HS-5 (cell line): ENCODE results near the gene CD1E.
"Not testable (repeated sequence)": the region's sequence is repeated elsewhere in the genome, so short reads cannot be mapped to it uniquely, and the experiment has no call there.

ENCODE experiments used
- DNase-seq: peaks from one replicate; pipeline ENCODE4 v3.0.0-alpha.2; 2012; ENCODE audit warnings: low read depth

Gene CD1E

DNA sequence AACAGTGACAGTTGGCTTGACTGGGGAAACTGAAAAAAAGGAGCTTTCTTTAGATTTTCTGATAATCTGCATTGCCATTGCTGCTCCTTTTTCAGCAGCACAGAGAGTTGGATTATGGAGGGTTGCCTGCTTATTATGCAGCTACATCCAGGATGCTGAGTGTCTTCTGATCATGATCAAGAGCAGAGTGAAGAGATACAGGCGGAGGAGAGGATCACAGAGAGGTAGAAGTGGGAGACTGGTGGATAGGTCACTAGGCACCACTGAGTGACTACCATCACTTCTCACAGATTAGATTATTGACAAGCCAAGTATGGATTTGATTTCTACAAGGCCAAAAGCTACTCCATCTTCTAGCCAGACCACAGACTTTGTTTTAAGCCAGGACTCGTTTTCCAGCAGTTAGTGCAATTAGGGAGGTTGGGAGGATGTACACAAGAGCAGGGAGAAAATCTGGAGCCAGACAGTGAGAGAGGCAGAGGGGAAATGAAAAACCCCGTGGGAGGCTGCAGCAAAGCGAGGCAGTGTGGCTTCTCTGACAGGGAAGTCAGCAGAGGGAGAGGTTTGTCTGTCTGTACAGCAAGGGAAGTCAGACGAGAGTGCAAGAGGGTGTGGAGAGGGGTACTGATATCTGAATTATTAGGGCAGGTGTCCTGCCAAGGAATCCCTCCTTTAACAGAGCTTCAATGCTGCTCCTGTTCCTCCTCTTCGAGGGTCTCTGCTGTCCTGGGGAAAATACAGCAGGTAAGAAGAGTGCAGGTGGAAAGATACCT is at the start of gene CD1E:
Gene CD1E, plus strand, starts transcription at position 592 of the 773 bp plus-strand sequence. Its CDS starts 95 bp downstream, at position 687.
- DNase-seq: no peak

DNA sequence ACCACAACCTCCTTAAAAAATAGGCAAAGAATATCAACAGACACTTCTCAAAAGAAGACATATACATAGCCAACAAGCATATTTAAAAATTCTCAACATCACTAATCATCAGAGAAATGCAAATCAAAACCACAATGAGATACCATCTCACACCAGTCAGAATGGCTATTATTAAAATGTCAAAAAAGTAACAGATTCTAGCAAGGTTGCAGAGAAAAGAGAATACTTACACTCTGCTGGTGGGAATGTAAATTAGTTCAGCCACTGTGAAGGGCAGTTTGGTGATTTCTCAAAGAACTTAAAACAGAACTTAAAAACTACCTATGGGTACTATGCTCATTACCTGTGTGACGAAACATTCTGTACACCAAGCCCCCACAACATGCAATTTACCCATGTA is 43.1 kb upstream of the CD1E start:
- no peak for DNase-seq

DNA sequence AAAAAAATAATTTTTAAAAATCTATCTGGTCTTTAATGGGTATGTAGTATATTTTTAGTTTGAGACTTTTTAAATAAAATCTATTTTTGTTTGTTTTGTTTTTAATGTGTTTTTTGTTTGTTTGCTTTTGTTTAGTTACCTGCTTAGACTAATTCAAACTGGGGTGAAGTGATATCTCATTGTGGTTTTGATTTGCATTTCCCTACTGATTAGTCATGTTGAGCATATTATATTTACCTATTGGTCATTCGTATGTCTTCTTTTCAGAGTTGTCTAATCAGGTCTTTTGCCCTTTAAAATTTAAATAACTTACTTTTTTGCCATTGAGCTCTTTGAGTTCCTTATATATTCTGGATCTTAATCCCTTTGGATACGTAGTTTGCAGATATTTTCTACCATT is 42.6 kb upstream of the CD1E start:
- DNase-seq: no peak

DNA sequence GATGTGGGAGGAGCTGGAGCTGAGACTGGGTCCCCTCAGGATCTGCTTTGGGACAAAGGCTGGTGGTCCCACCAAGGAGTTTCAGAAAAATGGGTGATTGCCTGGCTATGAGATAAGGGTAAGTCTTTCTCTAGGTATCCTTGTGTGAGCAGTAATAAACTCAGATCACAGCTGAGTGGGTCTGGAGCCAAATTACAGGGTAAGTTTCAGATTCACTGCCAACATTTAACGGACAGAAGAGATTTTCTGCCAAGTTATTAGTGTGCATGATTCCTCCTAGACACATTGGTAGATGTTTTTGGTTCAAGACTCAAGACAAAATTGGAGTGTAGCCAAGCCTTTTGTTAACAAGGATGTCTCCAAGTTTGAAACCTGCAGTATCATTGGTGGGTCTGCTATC is 29.8 kb upstream of the CD1E start:
- DNase-seq: no peak

DNA sequence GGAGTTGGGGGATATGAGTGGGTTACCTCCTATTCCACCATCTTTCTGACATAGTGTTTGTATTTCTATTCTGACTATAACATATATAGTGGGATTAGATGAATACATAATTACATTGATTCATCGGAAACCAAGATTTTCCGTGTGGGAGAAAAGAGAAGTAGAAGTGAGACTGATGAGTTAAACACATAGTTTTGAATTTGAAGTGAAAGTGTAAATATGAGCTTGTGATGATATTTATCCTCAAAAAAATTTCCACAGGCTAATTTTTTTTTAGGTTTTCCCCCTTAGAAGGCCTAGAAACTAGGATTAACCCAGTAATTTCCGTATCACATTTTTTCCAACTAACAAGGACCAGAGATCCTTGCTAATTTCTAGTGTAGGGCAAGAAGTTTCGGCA is 29.3 kb upstream of the CD1E start:
- DNase-seq: no peak

DNA sequence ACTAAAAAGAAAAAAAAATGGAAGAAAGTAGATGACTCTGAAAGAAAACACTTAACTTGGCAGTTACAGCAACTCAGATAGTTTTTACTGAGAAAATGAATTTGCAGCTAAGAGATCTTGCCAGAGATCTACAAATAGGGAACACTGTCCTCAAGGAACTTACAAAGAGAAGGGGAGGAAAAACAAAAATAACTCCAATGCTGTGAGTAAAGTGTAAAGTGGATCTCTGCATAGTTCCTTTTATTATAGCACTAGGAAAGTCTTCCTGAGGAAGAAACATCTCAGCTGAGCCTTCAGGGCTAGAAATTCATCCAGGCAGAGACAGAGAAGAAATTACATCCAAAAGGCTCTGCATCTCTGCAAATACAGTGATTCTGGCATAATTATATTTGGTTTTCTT is 26.2 kb upstream of the CD1E start:
- DNase-seq: no peak

DNA sequence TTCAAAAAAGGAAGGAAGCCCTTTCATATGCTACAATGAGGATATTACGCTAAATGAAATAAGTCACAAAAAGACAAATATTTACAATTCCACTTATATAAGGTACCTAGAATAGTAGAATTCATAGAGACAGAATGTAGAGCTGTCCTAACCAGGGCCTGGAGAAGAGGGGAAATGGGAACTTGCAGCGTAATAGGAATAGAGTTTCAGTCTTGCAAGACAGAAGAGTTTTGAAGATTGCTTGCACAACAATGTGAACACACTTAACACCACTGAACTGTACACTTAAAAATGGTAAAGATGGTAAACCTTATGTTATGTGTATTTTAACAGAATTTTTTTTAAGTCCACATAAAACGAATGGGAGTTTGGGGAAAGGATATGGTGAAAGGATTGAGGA is 25.3 kb upstream of the CD1E start:
- DNase-seq: no peak

DNA sequence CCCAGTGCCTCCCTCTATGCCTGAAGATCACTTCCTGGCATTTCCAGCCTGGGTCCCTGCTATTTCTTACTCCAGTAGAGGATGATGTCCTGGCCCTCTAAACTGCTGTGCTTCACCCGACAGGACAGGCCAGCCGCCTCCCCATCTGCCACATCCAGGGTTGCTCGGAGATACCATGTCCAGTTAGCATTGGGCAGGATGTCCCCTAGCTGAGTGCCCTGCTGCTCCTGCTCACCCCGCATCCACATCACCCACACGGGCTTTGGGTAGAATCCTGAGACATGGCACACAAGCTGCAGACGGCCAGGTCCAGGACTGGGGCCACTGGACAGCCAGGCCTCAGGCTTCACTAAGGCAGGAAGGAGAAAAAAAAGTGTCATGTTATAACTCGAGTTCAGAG is 24.4 kb upstream of the CD1E start:
- DNase-seq: no peak

DNA sequence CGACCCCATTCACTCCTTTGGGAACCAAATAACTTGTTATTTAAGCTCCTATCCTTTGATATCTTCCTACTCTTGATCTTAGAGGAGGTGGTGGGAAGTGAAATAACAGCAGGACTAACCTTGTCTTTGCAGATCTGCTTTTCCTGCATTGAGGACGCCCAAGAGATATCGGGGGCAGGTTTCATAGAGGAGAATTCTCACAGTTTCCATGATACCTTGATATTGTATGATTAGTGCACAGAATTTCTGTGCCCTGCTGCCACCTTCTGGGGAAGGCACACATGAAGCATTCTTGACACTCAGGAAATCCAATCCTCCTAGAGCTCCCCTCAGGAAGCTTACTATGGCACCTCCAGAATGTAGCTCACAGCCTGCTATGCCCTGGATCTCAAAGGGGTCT is 24.0 kb upstream of the CD1E start:
- DNase-seq: no peak

DNA sequence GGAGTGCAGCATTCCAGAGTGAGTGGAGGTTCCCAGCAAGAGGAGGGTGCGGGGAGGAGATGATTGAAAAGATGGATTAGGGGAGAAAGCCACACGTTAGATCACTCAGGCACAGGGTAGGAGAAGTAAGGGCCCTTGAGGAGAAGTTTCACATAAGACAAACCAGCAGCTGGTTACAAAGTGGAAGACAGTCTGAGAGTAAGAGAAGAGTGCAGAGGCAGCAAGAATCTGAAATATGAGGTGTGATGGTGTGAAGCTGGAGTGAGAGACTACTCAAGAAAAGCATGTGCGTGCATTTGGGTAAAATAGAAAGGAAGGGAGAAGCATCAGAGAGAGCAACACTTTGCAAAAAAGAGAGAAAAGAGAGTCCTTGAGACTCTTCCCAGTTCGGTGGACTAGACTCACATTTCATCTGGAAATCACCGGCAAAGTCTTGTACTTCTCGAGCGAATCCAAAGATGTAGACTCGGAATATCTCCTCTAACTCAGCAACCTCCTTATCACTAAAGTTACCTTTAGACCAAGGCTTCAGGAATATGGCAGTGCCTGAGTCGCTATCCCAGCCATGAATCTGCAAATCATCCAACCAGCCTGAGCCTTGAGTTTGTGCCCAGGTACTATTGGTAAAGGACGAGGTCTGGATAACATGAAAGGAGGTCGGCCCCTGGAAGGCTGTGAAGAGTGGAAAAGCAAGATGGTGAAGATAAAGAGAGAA is 23.1 kb upstream of the CD1E start:
- no peak for DNase-seq

DNA sequence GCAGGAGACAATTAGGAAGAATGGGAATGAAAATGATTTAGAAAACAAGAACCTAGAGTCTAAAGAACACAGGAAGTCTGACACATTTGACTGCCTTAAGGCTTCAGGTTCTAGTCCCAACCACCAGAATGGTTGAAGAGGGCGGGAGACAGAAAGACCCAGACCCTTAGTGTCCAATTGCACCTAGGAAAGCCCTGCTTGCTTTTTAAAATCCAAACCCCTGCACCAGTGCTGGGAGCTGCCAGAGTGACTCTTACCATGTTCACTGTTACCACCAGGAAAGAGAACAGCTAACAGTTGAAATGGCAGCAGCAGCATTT is 22.6 kb upstream of the CD1E start:
- DNase-seq: no peak

DNA sequence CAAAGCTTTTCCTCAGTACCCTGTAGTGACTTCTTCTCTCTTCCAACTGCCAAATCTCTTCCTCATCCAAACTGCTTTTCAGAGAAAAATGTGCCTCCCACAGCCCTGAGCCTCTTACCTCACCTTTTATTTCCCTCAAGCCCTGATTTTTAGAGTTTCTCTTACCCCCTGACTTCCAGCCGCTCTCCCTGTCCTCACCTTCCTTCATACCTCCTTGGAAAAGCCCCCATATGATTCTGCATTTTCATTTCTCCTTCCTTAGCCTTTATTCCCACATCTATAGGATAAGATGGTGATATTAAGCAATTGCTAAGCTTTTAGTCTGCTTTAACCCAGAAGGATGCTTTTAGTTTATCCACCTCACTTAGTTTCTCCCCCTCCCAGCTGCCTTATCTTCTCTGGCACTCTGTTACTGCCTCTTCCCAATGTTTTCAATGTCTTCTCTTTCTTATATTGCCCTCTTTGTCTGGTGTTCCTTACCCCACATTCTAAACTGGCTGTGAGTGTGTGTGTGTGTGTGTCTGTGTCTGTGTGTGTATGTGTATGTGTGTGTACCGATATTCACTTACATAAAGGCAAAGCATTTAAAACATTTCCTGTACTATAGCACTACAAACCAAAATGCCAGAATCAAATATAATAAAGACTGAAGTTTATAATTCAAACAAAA is 22.1 kb upstream of the CD1E start, which contains the start of gene CD1B:
Gene CD1B, minus strand, starts transcription at position 51 of the 670 bp plus-strand sequence. CDS start 108 bp downstream, outside the sequence.
- DNase-seq: no peak

DNA sequence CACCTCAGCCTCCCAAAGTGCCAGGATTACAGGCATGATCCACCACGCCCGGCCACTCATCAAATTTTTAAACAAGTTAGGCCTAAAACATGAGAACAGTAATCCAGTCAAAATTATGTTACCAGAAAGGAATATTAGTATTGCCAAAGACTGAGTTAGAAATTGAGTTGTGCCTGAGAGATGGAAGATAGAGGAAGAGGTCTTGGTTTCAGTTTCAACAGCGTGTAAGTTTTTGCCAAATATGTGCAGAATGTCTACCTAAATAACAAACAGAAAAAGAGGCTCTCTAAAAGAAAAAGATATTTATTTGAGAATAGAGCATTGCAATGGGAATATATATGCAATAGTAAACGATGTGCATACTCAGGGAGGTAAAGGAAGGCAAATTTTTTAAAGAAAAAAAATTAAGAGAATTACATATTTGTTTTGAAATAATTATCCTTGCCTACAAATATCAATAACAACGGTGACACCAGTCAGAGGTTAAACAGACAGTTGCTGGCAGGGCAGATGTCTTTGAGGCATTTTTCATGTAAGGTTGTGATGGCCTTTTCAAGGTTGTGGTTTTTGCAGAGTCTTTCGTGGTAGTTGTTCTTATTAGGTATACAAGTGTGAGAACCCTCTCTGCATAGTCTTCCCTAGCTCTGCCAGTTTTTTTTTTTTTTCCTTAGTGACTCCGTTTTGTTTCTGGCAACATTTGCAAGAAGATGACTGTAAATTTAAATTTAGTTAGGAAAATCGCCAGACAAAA is 20.1 kb upstream of the CD1E start:
- no peak for DNase-seq

DNA sequence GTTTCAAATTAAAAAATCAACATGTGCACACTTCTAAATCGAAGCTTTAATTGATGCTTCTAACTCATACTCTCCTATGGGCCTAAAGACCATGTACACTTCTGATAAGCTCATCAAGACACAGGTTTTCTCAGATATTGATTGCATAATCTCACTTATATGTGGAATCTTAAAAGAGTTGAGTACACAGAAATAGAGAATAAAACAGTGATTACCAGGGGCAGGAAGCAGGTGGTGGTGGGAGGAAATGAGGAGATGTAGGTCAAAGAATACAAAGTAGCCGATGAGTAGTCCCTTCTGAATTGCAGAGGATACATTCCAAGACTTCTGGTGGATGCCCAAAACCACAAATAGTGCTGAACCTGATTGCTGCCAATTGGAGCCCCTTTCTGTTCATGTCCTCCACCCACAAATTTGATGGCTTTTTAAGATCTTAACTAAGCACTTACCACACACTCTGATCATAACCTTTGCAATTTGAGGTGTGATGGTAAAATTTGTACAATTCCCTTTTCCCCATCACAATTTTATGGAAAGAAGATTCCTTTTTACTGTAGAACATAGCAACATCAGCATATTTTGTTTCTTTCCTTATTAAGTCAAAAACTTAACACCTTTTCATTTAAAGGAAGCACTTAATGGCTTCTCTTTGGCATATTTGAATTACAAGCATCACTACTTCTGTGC is 19.0 kb upstream of the CD1E start:
- no peak for DNase-seq

DNA sequence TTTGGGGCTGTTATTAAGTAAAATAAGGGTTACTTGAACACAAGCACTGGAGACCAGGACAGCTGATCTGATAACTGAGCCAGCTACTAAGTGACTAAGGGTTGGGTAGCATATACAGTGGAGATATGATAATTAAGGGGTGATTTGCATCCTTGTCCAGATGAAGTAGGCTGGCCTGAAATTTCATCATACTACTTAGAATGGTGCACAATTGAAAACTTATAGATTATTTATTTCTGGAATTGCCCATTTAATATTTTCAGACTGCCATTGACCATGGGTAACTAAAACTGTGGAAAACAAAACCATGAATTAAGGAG is 18.5 kb upstream of the CD1E start:
- no peak for DNase-seq

DNA sequence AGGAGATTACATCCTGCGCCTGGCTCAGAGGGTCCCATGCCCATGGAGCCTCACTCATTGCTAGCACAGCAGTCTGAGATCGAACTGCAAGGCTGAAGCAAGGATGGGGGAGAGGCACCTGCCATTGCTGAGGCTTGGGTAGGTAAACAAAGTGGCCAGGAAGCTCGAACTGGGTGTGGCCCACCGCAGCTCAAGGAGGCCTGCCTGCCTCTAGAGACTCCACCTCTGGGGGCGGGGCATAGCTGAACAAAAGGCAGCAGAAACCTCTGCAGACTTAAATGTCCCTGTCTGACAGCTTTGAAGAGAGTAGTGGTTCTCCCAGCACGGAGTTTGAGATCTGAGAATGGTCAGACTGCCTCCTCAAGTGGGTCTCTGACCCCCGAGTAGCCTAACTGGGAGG is 17.3 kb upstream of the CD1E start:
- not testable (repeated sequence) for DNase-seq

DNA sequence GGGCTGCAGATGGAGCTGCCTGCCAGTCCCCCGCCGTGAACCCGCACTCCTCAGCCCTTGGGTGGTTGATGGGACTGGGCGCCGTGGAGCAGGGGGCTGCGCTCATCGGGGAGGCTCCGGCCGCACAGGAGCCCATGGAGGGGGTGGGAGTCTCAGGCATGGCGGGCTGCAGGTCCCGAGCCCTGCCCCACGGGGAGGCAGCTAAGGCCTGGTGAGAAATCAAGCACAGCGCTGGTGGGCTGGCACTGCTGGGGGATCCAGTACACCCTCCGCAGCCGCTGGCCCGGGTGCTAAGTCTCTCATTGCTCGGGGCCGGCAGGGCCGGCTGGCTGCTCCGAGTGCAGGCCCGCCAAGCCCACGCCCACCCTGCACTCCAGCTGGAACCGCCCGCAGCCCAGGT is 4.7 kb upstream of the CD1E start:
- DNase-seq: not testable (repeated sequence)

DNA sequence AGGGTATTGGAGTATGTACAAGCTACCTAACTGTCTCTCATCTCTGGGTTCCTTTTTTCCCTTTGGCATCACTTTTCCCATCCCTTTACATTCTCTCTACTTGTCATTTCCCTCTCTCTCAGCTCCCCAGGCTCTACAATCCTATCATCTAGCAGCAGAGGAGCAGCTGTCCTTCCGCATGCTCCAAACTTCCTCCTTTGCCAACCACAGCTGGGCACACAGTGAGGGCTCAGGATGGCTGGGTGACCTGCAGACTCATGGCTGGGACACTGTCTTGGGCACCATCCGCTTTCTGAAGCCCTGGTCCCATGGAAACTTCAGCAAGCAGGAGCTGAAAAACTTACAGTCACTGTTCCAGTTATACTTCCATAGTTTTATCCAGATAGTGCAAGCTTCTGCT is 561 bp downstream of the CD1E start:
- DNase-seq: no peak

DNA sequence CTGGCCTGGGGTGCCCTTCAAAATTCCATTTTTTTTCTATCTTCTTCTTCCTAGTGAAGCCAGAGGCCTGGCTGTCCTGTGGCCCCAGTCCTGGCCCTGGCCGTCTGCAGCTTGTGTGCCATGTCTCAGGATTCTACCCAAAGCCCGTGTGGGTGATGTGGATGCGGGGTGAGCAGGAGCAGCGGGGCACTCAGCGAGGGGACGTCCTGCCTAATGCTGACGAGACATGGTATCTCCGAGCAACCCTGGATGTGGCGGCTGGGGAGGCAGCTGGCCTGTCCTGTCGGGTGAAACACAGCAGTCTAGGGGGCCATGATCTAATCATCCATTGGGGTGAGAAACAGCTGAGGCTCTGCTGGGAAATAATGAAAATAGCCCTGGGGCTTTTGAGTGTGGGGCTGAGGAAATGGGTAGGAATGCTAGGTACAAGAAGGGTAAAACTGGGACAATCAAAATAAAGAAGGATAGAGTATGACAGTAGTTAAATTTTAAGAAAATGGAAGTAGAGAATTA is 2.1 kb downstream of the CD1E start:
- no peak for DNase-seq

DNA sequence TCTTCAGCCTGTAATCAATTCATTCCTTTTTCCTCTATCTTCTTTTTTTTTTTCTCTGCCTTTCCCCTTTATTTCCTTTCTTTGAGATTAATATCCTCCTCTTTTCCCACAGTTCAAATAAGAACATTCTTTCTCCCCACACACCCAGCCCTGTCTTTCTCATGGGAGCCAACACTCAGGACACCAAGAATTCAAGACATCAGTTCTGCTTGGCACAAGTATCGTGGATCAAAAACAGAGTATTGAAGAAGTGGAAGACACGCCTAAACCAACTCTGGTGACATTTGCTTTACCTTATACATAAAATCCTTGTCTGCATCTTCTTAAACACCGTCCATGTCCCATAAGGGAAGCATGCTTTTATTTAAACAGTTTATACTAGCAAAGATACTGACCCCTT is 2.9 kb downstream of the CD1E start:
- no peak for DNase-seq

DNA sequence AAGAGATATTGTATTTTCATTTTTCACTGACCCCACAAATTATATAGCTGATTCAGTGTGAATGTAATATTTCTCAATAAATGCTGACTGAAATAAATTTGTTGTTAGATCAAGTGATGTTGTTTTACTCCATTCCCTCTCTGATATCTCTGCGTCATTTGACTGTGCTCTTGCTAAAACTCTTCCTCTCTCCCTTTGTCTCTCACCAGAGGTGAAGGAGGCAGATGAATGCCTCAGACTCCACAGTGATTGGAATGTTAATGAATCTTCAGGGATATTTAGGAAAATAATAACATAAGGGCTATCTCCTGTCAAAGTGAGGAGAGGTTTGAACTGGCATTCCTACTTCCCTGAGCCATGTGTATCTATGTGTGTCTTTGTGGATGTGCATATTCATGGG is 3.7 kb downstream of the CD1E start:
- no peak for DNase-seq

DNA sequence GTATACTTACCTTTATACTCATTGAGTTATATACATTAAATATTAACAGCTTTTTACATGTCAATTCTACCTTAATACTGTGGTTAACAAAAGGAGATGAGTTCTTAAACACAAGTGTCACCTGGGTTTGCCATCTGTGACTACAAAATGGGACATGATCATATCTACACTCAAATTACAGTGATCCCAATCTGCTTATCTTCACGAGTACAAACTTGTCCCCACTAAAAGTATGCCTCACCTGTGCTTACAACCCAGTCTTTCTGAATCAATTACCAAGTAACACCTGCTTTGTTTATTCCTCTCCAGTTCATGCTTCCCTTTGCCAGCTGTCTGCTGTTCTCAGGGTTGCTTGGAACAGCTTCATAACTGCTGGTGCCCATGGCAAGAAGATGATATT is 8.8 kb downstream of the CD1E start:
- DNase-seq: no peak
